ENCODE measurements around the gene KANK2.

- no peak for TF ChIP-seq CTCF (conservative IDR thresholded peaks at IDR 0.05; ENCODE audit: low read depth, low read length)
- no peak for TF ChIP-seq EZH2 (IDR thresholded peaks at IDR 0.05; ENCODE audit: borderline replicate concordance, low read depth, low read length, poor library complexity, severe bottlenecking)
Observed at GRCh38 chr19:11246941-11247340, 49.6 kb upstream of the KANK2 start.

All from A673 (cell line).